NB4 (cell line): ENCODE data around the gene KRT3.

Experiments used
- DNase-seq: peaks from one replicate; pipeline ENCODE4 v3.0.0; 2010; ENCODE audit warnings: low read depth
- H3K4me3 ChIP-seq: one replicate; pipeline ENCODE4 v1.5.1; 2011; ENCODE audit warnings: mild to moderate bottlenecking, low read depth, low read length, moderate library complexity
- MYC ChIP-seq: IDR thresholded peaks from 2 replicates; pipeline ENCODE4 v1.6.1; 2011; ENCODE audit warnings: low read depth, low read length
- POLR2A ChIP-seq: IDR thresholded peaks from 2 replicates; pipeline ENCODE4 v1.6.1; 2011; ENCODE audit warnings: mild to moderate bottlenecking; ENCODE audit not compliant: insufficient read length; ENCODE audit errors: extremely low read depth
- TF ChIP-seq, protein P1 (sequence below): IDR thresholded peaks from one replicate; pipeline ENCODE4 v1.5.1; 2012; ENCODE audit warnings: low read depth, low read length
- TF ChIP-seq, protein P2 (sequence below): IDR thresholded peaks from 2 replicates; pipeline ENCODE4 v1.6.1; 2011; ENCODE audit warnings: low read depth, low read length

The KRT3 gene

GRCh38 chr12:52805000-52805399 is 9.1 kb upstream of the KRT3 start:
- peak; percentile 34 for DNase-seq
- no peak overlapping the region for H3K4me3 ChIP-seq
- TF ChIP-seq POLR2A = no peak
- 0 out of 2 replicates have a peak, but pooled peaks have one; percentile 14 for TF ChIP-seq MYC
- TF ChIP-seq, protein P1, sequence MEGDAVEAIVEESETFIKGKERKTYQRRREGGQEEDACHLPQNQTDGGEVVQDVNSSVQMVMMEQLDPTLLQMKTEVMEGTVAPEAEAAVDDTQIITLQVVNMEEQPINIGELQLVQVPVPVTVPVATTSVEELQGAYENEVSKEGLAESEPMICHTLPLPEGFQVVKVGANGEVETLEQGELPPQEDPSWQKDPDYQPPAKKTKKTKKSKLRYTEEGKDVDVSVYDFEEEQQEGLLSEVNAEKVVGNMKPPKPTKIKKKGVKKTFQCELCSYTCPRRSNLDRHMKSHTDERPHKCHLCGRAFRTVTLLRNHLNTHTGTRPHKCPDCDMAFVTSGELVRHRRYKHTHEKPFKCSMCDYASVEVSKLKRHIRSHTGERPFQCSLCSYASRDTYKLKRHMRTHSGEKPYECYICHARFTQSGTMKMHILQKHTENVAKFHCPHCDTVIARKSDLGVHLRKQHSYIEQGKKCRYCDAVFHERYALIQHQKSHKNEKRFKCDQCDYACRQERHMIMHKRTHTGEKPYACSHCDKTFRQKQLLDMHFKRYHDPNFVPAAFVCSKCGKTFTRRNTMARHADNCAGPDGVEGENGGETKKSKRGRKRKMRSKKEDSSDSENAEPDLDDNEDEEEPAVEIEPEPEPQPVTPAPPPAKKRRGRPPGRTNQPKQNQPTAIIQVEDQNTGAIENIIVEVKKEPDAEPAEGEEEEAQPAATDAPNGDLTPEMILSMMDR = no peak

DNA sequence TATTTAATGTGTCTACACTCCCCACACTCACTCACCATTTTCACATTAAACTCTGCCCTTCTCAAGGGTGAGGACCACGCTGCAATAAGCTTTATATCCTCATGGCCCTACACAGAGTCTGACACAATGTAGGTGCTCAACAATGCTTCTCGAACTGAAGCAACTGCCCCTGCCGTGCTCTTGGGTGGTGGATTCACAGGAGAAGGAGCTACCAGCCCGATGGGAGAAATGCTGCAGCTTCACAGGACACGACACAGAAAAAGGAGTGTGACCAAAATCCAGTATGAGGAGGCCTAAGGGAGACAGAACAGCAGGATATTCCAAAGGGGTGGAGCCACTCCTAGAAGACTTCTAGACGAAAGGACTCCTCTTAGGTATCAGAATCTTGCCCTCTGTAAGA is 6.5 kb upstream of the KRT3 start:
- DNase-seq = no peak
- no peak for TF ChIP-seq MYC
- H3K4me3 ChIP-seq = no peak overlapping the region

DNA sequence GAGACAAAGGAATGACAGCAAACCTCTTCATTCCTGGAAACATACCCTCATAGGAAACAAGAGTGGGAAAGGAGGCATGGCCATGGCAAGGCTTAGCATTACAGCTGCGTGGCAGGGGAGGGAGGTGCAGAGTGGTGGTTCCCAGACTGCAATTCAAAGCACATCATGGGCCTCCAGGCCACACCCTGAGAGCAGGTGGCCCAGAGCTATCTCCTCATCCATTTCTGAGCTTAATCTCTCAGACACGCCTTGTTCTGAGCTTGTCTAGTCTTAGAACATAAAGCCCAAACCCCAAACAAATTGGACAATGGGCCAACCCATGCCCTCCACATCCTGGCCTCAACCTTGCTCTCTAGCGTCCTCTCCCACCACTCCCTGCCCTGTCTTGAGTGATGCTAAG is 5.9 kb upstream of the KRT3 start:
- H3K4me3 ChIP-seq = no peak overlapping the region
- TF ChIP-seq, protein P1 = no peak
- TF ChIP-seq POLR2A (no peak), MYC (no peak)
- TF ChIP-seq, protein P2, sequence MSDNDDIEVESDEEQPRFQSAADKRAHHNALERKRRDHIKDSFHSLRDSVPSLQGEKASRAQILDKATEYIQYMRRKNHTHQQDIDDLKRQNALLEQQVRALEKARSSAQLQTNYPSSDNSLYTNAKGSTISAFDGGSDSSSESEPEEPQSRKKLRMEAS = no peak
- DNase-seq = no peak

DNA sequence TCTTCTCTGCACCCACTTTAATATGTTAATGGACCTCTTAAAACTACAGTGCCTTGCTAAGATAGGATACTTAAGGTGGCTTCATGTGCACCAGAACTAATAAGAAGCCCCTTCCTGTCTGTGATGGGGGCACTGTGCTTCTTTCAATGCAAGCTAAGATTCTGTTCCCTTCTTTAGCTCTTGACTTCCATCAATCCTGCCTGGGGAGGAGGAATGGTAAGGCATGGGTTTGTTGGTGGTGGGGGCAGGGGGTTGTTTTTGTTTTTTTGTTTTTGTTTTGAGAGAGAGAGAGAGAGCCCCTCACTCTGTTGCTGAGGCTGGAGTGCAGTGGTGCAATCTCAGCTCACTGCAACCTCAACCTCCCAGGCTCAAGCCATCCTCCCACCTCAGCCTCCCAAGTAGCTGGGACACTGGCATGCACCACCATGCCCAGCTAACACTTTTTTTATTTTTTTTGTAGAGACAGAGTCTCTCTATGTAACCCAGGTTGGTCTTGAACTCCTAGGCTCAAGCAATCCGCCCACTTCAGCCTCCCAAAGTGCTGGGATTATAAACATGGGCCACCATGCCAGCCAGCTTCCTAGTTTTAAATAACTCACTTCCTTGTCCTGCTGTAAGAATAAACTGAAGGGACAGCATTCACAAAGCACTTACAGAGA is 4.5 kb upstream of the KRT3 start:
- DNase-seq = no peak
- TF ChIP-seq, protein P1 = no peak
- TF ChIP-seq MYC (no peak), POLR2A (no peak)
- TF ChIP-seq, protein P2 = no peak
- no peak overlapping the region for H3K4me3 ChIP-seq

- DNase-seq = no peak
- TF ChIP-seq MYC (no peak), POLR2A (no peak)
- TF ChIP-seq, protein P2 = no peak
- TF ChIP-seq, protein P1 = no peak
- no peak overlapping the region for H3K4me3 ChIP-seq
Observed at GRCh38 chr12:52799505-52800211, 3.7 kb upstream of the KRT3 start.

- no peak overlapping the region for H3K4me3 ChIP-seq
- DNase-seq = no peak
- TF ChIP-seq MYC (no peak), POLR2A (no peak)
- TF ChIP-seq, protein P1 = no peak
- TF ChIP-seq, protein P2 = no peak
Observed at GRCh38 chr12:52798671-52799504, 3.0 kb upstream of the KRT3 start.
